K562 (cell line): ENCODE measurements around the gene SPATA21. TPM values are rescaled to one million over a fixed set of nuclear protein-coding genes. Genes with fewer than 3 reads are reported as not detected.

Experiments
- BCOR ChIP-seq: fragments of 450-650 bp; IDR thresholded peaks from 2 replicates; pipeline ENCODE4 v1.6.1; 2016
- BRD9 ChIP-seq: fragments of 450-650 bp; IDR thresholded peaks from 2 replicates; pipeline ENCODE4 v1.6.1; 2018; ENCODE audit warnings: low read depth; ENCODE audit not compliant: partially characterized antibody
- CEBPZ ChIP-seq: fragments of 150-350 bp; IDR thresholded peaks from 2 replicates; pipeline ENCODE4 v1.6.1; 2014; ENCODE audit warnings: low read depth, mild to moderate bottlenecking, low read length, borderline replicate concordance
- EP400 ChIP-seq: fragments of 450-650 bp; IDR thresholded peaks from 2 replicates; pipeline ENCODE4 v1.6.1; 2017; ENCODE audit warnings: antibody characterized with exemption, mild to moderate bottlenecking, moderate library complexity
- JUNB ChIP-seq: fragments of 450-650 bp; formaldehyde crosslinking; conservative IDR thresholded peaks from 2 replicates; pipeline ENCODE4 v1.4.0; 2020; ENCODE audit warnings: mild to moderate bottlenecking
- MCM5 ChIP-seq: fragments of 450-650 bp; IDR thresholded peaks from 2 replicates; pipeline ENCODE4 v1.6.1; 2016; ENCODE audit warnings: low read depth
- MNT ChIP-seq, 2 experiments: fragments of 450-650 bp; conservative IDR thresholded peaks; 2 replicates each; pipeline ENCODE4 v1.6.1; 2017; ENCODE audit warnings: mild to moderate bottlenecking in 2 of 2, moderate library complexity in 2 of 2
- NBN ChIP-seq: fragments of 450-650 bp; IDR thresholded peaks from 2 replicates; pipeline ENCODE4 v1.6.1; 2016; ENCODE audit warnings: low read depth, mild to moderate bottlenecking
- POLR2H ChIP-seq: IDR thresholded peaks from 2 replicates; pipeline ENCODE4 v1.6.1; 2016; ENCODE audit warnings: missing genetic modification characterization, low read depth, mild to moderate bottlenecking, control low read depth, missing compliant biosample characterization, moderate library complexity
- POLR3G ChIP-seq: IDR thresholded peaks from 2 replicates; pipeline ENCODE4 v1.6.1; 2011; ENCODE audit not compliant: insufficient read length, insufficient replicate concordance; ENCODE audit errors: extremely low read depth
- PRDM10 ChIP-seq: fragments of 450-650 bp; IDR thresholded peaks from 2 replicates; pipeline ENCODE4 v1.6.1; 2018; ENCODE audit not compliant: partially characterized antibody
- RB1 ChIP-seq: fragments of 450-650 bp; IDR thresholded peaks from 2 replicates; pipeline ENCODE4 v1.6.1; 2017; ENCODE audit warnings: low read depth, mild to moderate bottlenecking
- TAF9B ChIP-seq: fragments of 450-650 bp; IDR thresholded peaks from 2 replicates; pipeline ENCODE4 v1.6.1; 2018; ENCODE audit warnings: mild to moderate bottlenecking; ENCODE audit not compliant: partially characterized antibody
- TARDBP ChIP-seq: fragments of 450-650 bp; IDR thresholded peaks from 2 replicates; pipeline ENCODE4 v1.6.1; 2016
- TEAD2 ChIP-seq: fragments of 450-650 bp; IDR thresholded peaks from 2 replicates; pipeline ENCODE4 v1.6.1; 2016; ENCODE audit warnings: missing genetic modification characterization, control low read depth, missing compliant biosample characterization
- ZBTB17 ChIP-seq: fragments of 450-650 bp; formaldehyde crosslinking; IDR thresholded peaks from 2 replicates; pipeline ENCODE4 v1.4.0; 2020; ENCODE audit warnings: mild to moderate bottlenecking
- ZBTB5 ChIP-seq: fragments of 450-650 bp; IDR thresholded peaks from 2 replicates; pipeline ENCODE4 v1.6.1; 2017; ENCODE audit warnings: antibody characterized with exemption
- ZNF175 ChIP-seq: fragments of 200-800 bp; sonication (Bioruptor generic); IDR thresholded peaks from 2 replicates; pipeline ENCODE4 v1.6.1; 2016; ENCODE audit warnings: low read depth, mild to moderate bottlenecking, missing genetic modification characterization, missing compliant biosample characterization
- polyA plus RNA-seq, 8 experiments: library from polyadenylated mRNA; depleted of rRNA in 4 of 8; stranded (reverse) in 5 of 8; unstranded in 3 of 8; fragments of >200 nt; fragmentation: Nextera tagmentation in 2 of 8; fragmentation: Illumina TruSeq in 1 of 8; extraction: Ambion mirVana in 2 of 8; extraction: Trizol in 1 of 8; gene quantifications; 2 replicates each; pipeline versions ENCODE4 v1.2.1 to v1.2.3, GENCODE V29; 2011 to 2014; ENCODE audit warnings: inconsistent platforms in 1 of 8, missing spikeins in 1 of 8
- total RNA-seq, 7 experiments: library from RNA; depleted of rRNA in 6 of 7; stranded (reverse); fragments of >200 nt in 6 of 7; fragmentation: Illumina TruSeq in 2 of 7; extraction: Trizol in 2 of 7; gene quantifications; 2 replicates each; pipeline versions ENCODE4 v1.2.1 to v1.2.3, GENCODE V29; 2011 to 2021; ENCODE audit warnings: low replicate concordance in 1 of 7

SPATA21 gene
- total and polyA plus RNA-seq, 9 of the 15 experiments (the other 6 are each of a cell fraction or from before 2014, with no cell fraction given): 0.10 to 0.36 (median 0.13) TPM; not detected in 3

- TF ChIP-seq NBN (0 out of 2 replicates have a peak, but pooled peaks have one; percentile 19), TEAD2 (tag) (no peak), ZNF175 (CRISPR knock-in tag) (0 out of 2 replicates have a peak, but pooled peaks have one; percentile 56), ZBTB5 (no peak), MNT (conservative IDR thresholded peaks at IDR 0.05) (no peak; a peak in 1 of 4 replicates), RB1 (0 out of 2 replicates have a peak, but pooled peaks have one; percentile 7), POLR3G (no peak), EP400 (0 out of 2 replicates have a peak, but pooled peaks have one; percentile 9), MCM5 (no peak), CEBPZ (no peak), BCOR (0 out of 2 replicates have a peak, but pooled peaks have one; percentile 52), JUNB (CRISPR knock-in tag) (no peak), ZBTB17 (no peak), PRDM10 (no peak), POLR2H (tag) (peak; percentile 58), TAF9B (no peak), BRD9 (peak; percentile 13), TARDBP (no peak)
Measured at GRCh38 chr1:16352842-16353535, 84.2 kb downstream of the SPATA21 start (continued).
